Renal pelvis (tissue), 4 donors: Measurements from ENCODE around the gene ATP5F1B. TPM values are rescaled to one million over a fixed set of nuclear protein-coding genes. Genes with fewer than 3 reads are reported as not detected.
A peak's percentile ranks its signal among the peaks of the same experiment; 100 is the strongest.
"Not testable (repeated sequence)": the region's sequence is repeated elsewhere in the genome, so short reads cannot be mapped to it uniquely, and the experiment has no call there.

Experiments used
- DNase-seq: peaks from one replicate; pipeline ENCODE4 v3.0.0-alpha.2; 2013
- polyA plus RNA-seq, 3 donors: library from polyadenylated mRNA; unstranded; fragments of 120-200 nt; gene quantifications; one replicate each; pipeline ENCODE4 v1.2.1, GENCODE V29; 2013; ENCODE audit not compliant: insufficient read length in 3 of 3

The ATP5F1B gene
- polyA plus RNA-seq, 3 donors = 921 to 1,094 (median 1,062) TPM

GRCh38 chr12:56661979-56662638 is 16.3 kb upstream of the ATP5F1B start:
- DNase-seq = no peak

DNA sequence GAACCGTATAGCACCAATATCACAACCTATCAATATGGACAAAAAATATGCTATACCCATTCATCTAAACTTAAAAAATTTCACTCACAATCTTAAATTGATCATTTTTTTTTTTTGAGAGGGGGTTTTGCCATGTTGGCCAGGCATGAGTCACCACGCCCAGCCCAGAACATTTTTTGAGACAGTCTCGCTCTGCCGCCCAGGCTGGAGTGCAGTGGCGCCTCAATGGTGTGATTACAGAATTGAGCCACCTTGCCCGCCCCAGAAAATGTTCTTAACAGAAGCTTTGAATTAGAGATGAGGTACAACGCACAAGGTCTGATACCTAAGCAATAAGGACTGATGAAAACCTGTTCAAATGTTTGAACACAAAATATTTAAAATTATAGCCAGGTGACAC is 15.8 kb upstream of the ATP5F1B start:
- DNase-seq = no peak

DNA sequence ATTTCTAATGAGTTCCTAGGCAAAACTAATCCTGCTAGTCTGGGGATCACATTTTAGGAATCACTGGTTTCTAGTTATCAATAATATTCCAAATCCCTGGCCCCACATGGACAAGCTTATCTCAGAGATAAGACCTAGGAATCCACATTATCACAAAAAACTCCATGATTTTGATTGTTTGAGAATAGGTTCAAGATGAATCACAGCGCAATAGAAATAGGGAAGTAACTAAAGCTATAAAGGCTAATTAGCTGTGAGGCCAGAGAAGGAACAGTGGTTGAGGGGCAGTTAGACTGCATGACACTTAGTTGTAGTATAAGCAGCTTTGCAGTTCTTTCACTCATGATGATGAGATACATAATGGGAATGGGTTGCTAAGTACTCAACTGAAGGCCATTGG is 13.1 kb upstream of the ATP5F1B start:
- DNase-seq = no peak

GRCh38 chr12:56657416-56658379 is 11.9 kb upstream of the ATP5F1B start:
- DNase-seq = no peak

DNA sequence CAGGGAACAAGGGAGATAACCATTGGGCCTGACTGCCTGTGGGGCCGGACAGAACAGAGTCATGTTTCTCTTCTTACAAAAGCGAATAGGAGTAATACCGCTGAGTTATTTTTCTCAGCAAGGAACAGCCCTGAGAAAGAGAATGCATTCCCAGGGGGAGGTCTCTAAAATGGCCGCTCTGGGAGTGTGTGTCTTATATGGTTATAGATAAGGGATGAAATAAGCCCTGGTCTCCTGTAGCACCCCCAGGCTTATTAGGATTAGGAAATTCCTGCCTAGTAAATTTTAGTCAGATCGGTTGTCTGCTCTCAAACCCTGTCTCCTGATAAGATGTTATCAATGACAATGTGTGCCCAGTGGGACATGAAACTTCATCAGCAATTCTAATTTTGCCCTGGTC is 8.0 kb upstream of the ATP5F1B start:
- DNase-seq = not testable (repeated sequence)

DNA sequence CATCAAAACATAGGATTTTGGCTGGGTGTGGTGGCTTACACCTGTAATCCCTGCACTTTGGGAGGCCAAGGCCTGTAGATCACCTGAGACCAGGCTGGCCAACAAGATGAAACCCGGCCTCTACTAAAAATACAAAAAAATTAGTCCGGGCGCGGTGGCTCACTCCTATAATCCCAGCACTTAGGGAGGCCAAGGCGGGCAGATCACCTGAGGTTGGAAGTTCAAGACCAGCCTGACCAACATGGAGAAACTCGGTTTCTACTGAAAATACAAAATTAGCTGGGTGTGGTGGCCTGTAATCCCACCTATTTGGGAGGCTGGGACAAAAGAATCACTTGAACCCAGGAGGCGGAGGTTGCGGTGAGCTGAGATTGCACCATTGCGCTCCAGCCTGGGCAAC is 2.2 kb upstream of the ATP5F1B start:
- DNase-seq = not testable (repeated sequence)

DNA sequence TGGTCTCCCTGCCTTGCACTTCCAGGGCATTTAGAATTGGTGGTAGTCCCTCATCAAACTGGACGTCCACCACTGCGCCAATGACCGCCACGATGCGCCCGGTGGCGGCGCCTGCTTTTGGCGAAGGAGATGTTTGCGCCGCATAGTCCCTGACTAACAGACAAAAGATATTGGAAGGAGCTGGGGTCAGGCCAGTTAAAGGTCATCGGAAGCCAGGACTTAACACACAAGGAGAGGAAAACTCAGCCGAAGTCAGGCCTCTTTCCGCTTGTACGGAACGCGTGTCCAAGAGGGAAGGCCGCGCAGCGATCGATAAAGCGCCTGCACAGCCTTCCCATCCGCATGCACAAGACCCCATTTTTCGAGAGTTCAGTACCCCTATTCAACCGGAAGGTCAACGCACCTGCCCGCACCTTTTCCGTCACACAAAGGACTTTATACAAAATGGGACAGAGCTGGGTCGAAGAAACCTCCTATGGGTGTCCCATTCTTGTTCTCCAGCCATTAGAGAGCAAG is 525 bp downstream of the ATP5F1B start:
- DNase-seq = no peak

DNA sequence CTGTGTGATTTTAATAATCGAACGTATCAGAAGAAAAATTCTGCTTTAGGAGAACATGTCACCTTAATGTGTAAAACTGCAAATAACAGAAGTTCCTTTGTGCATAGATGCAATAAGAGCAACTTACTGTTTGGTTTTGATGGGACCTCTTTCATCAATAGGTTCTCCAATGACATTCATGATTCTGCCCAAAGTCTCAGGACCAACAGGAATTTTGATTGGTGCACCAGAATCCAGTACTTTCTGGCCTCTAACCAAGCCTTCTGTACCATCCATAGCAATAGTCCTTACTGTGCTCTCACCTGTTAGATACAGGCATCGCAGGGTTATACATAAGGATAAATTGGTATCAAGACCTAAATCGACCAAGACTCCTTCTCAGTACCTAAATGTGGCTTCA is 1.1 kb downstream of the ATP5F1B start:
- DNase-seq = no peak

GRCh38 chr12:56641219-56641618 is 4.6 kb downstream of the ATP5F1B start:
- DNase-seq = no peak

DNA sequence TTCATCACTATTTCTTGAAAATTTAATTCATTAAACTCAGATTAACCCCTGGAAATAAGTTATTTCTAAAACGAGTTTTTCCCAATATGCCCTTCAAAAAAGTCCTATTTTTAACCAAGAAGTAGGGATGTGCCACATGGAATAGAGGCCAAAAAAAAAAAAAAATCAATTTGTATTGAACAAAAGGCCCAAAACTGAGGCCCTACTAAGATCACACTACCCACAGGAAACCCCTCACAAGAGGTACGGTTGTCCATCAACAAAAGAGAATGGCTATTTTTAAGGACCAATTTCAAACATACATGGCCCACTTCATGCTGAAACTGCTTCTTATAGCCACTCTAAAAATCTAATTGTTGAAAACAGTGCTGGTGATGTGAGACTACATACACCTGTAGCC is 8.2 kb downstream of the ATP5F1B start:
- no peak for DNase-seq

- peak; percentile 99 for DNase-seq
Observed at GRCh38 chr12:56636675-56637540, 8.9 kb downstream of the ATP5F1B start.

GRCh38 chr12:56635806-56636674 is 9.7 kb downstream of the ATP5F1B start:
- DNase-seq = peak; percentile 88

- DNase-seq = no peak
Observed at GRCh38 chr12:56634837-56635791, 10.7 kb downstream of the ATP5F1B start.

DNA sequence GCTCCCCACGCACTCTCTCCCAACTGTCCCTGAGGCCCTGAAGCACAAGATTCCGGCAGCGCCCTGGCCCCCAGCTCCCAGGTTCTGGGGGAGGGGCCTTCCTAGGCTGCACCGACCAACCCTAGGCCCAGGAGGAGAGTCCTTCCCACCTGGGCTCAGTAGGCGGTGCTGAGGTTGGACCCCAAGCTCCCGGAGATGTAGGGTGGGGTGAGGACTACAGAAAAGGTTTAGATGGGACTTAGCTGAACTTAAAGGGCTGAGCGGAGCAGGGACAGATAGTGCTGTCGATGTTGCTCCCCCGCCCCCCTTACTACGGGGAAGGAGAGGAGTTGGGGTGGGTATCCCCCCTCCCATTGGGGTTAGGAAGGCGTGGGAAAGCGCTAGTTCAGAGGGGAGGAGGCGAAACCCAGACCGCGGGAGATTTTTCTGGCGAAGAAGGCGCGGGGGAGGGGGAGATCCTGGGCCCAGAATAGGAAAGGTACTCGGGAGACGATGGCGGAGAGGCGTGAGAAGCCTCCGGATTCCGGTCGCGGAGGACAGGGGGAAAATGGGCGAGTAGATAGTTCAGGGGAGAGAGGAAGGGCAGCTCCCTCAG is 11.4 kb downstream of the ATP5F1B start:
- DNase-seq = no peak

DNA sequence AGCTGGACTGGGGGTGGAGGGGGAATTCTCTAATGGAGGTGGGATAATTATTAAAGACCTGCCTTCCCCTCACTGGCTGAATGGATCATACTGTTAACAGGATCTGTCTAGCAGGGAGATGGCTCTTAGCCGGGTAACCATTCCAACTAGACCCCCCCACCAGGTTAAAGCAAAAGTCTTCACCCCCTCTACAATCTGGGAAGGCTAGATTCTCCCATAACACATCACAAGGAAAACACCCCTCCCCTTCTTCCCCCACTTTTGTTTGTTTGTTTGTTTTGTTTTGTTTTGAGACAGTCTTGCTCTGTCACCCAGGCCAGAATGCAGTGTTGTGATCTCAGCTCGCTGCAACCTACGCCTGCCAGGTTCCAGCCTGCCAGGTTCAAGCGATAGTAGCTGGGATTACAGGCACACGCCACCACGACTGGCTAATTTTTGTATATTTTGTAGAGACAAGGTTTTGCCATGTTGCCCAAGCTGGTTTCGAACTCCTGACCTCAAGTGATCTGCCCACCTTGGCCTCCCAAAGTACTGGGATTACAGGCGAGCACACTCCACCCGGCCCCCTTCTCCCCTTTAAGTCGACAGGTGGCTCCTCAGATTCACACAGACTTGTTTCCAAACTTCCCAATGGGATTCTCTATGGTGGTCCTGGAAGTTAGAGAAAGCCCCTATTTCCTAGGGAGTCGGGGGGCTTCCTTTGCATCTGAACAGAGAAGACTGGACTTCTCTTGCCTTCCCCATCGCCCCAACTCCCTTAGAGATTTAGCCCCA is 12.1 kb downstream of the ATP5F1B start:
- DNase-seq = no peak

GRCh38 chr12:56632701-56633467 is 12.9 kb downstream of the ATP5F1B start:
- no peak for DNase-seq
